H9 (cell line): ENCODE data around the gene SLC24A3. TPM values are rescaled to one million over a fixed set of nuclear protein-coding genes. Genes with fewer than 3 reads are reported as not detected.

Source experiments
- DNase-seq: peaks from one replicate; pipeline ENCODE4 v3.0.0-alpha.2; 2017
- H2AFZ ChIP-seq: one replicate; pipeline ENCODE4 v1.6.1; 2013; ENCODE audit warnings: mild to moderate bottlenecking, low read length, control low read depth, moderate library complexity
- H2AK5ac ChIP-seq: 2 replicates; pipeline ENCODE4 v1.6.1; 2013; ENCODE audit warnings: low read length, control low read depth, mixed read lengths; ENCODE audit not compliant: insufficient read length
- H2BK120ac ChIP-seq: one replicate; pipeline ENCODE4 v1.6.1; 2013; ENCODE audit warnings: low read depth, mild to moderate bottlenecking, low read length, control low read depth, inconsistent platforms; ENCODE audit not compliant: poor library complexity, severe bottlenecking
- H2BK12ac ChIP-seq: 2 replicates; pipeline ENCODE4 v1.6.1; 2013; ENCODE audit warnings: low read length, control low read depth, mixed read lengths, low read depth; ENCODE audit not compliant: insufficient read length
- H2BK15ac ChIP-seq: 2 replicates; pipeline ENCODE4 v1.6.1; 2013; ENCODE audit warnings: low read depth, low read length, control low read depth
- H2BK20ac ChIP-seq: one replicate; pipeline ENCODE4 v1.6.1; 2013; ENCODE audit warnings: low read depth, mild to moderate bottlenecking, low read length, control low read depth, inconsistent platforms; ENCODE audit not compliant: poor library complexity, severe bottlenecking
- H2BK5ac ChIP-seq: 2 replicates; pipeline ENCODE4 v1.6.1; 2013; ENCODE audit warnings: low read length, control low read depth, mixed read lengths; ENCODE audit not compliant: insufficient read length
- H3K14ac ChIP-seq: 2 replicates; pipeline ENCODE4 v1.6.1; 2013; ENCODE audit warnings: low read length, control low read depth; ENCODE audit not compliant: insufficient read depth
- H3K18ac ChIP-seq: 2 replicates; pipeline ENCODE4 v1.6.1; 2013; ENCODE audit warnings: low read depth, mild to moderate bottlenecking, mixed read lengths, low read length, control low read depth; ENCODE audit not compliant: insufficient read length
- H3K23ac ChIP-seq: 2 replicates; pipeline ENCODE4 v1.6.1; 2013; ENCODE audit warnings: low read length, control low read depth, mixed read lengths, low read depth; ENCODE audit not compliant: insufficient read length
- H3K23me2 ChIP-seq: 2 replicates; pipeline ENCODE4 v1.6.1; 2013; ENCODE audit warnings: low read depth, mild to moderate bottlenecking, mixed read lengths, low read length, control low read depth; ENCODE audit not compliant: insufficient read length, poor library complexity, severe bottlenecking
- H3K27ac ChIP-seq: 2 replicates; pipeline ENCODE4 v1.5.1; 2013; ENCODE audit warnings: low read length, control low read depth, mixed read lengths, low read depth; ENCODE audit not compliant: insufficient read length
- H3K27me3 ChIP-seq: 2 replicates; pipeline ENCODE4 v1.6.1; 2013; ENCODE audit warnings: low read length, control low read depth, inconsistent platforms; ENCODE audit not compliant: insufficient read depth
- H3K4ac ChIP-seq: 2 replicates; pipeline ENCODE4 v1.6.1; 2013; ENCODE audit warnings: low read depth, mild to moderate bottlenecking, control low read depth, inconsistent platforms, low read length, moderate library complexity
- H3K4me1 ChIP-seq: 2 replicates; pipeline ENCODE4 v1.6.1; 2013; ENCODE audit warnings: low read length, control low read depth, inconsistent platforms; ENCODE audit not compliant: insufficient read depth
- H3K4me2 ChIP-seq: 2 replicates; pipeline ENCODE4 v1.6.1; 2013; ENCODE audit warnings: low read length, control low read depth, mixed read lengths; ENCODE audit not compliant: insufficient read length, insufficient read depth
- H3K56ac ChIP-seq: 2 replicates; pipeline ENCODE4 v1.6.1; 2013; ENCODE audit warnings: low read depth, mild to moderate bottlenecking, mixed read lengths, low read length, control low read depth; ENCODE audit not compliant: insufficient read length
- H3K79me1 ChIP-seq: 2 replicates; pipeline ENCODE4 v1.6.1; 2013; ENCODE audit warnings: low read depth, mild to moderate bottlenecking, moderate library complexity, low read length, control low read depth, inconsistent platforms; ENCODE audit not compliant: insufficient read depth, poor library complexity, severe bottlenecking
- H3K79me2 ChIP-seq: 2 replicates; pipeline ENCODE4 v1.6.1; 2013; ENCODE audit warnings: low read length, control low read depth, inconsistent platforms; ENCODE audit not compliant: insufficient read depth
- H3K9ac ChIP-seq: 2 replicates; pipeline ENCODE4 v1.6.1; 2013; ENCODE audit warnings: low read length, control low read depth, mixed read lengths; ENCODE audit not compliant: insufficient read length; ENCODE audit errors: extremely low read depth
- H3K9me3 ChIP-seq: one replicate; pipeline ENCODE4 v1.6.1; 2013; ENCODE audit warnings: low read depth, low read length, inconsistent platforms; ENCODE audit not compliant: control insufficient read depth
- H3T11ph ChIP-seq: one replicate; pipeline ENCODE4 v1.6.1; 2013; ENCODE audit warnings: mild to moderate bottlenecking, low read length, control low read depth, inconsistent platforms
- H4K20me1 ChIP-seq: one replicate; pipeline ENCODE4 v1.6.1; 2013; ENCODE audit not compliant: control insufficient read depth, insufficient read length, insufficient read depth
- H4K5ac ChIP-seq: 2 replicates; pipeline ENCODE4 v1.6.1; 2013; ENCODE audit warnings: low read depth, mild to moderate bottlenecking, mixed read lengths, low read length, control low read depth; ENCODE audit not compliant: insufficient read length
- H4K8ac ChIP-seq: replicated peaks from 2 replicates; pipeline ENCODE4 v1.6.1; 2013; ENCODE audit warnings: low read length, control low read depth, mixed read lengths, low read depth; ENCODE audit not compliant: insufficient read length
- H4K91ac ChIP-seq: 2 replicates; pipeline ENCODE4 v1.6.1; 2013; ENCODE audit warnings: low read depth, mild to moderate bottlenecking, moderate library complexity, mixed read lengths, low read length, control low read depth; ENCODE audit not compliant: insufficient read length
- H3K27ac Mint-ChIP-seq, 3 experiments: 2 replicates in 2 of 3; 3 replicates in 1 of 3; pipeline ENCODE4 v1.8.0; 2020 to 2021; ENCODE audit warnings: mixed read lengths in 3 of 3, mild to moderate bottlenecking in 1 of 3, moderate library complexity in 1 of 3
- H3K27me3 Mint-ChIP-seq: 2 replicates; pipeline ENCODE4 v1.8.0; 2021; ENCODE audit warnings: low read depth, mild to moderate bottlenecking, moderate library complexity, mixed read lengths
- H3K36me3 Mint-ChIP-seq, 3 experiments: 2 replicates in 2 of 3; 3 replicates in 1 of 3; pipeline ENCODE4 v1.8.0; 2020 to 2021; ENCODE audit warnings: low read depth in 3 of 3, mixed read lengths in 3 of 3; ENCODE audit not compliant: insufficient read depth in 1 of 3
- H3K4me1 Mint-ChIP-seq, 2 experiments: 2 replicates each; pipeline ENCODE4 v1.8.0; 2020; ENCODE audit warnings: mixed read lengths in 2 of 2
- H3K4me3 Mint-ChIP-seq, 2 experiments: 2 replicates in 1 of 2; 3 replicates in 1 of 2; pipeline ENCODE4 v1.8.0; 2020 to 2021; ENCODE audit warnings: mild to moderate bottlenecking in 2 of 2, mixed read lengths in 2 of 2, moderate library complexity in 1 of 2
- H3K9me3 Mint-ChIP-seq, 2 experiments: 2 replicates in 1 of 2; 3 replicates in 1 of 2; pipeline ENCODE4 v1.8.0; 2020; ENCODE audit warnings: mild to moderate bottlenecking in 2 of 2, mixed read lengths in 2 of 2, moderate library complexity in 1 of 2
- CTCF ChIP-seq: fragments of 200-600 bp; sonication (generic); conservative IDR thresholded peaks from 3 replicates; pipeline ENCODE4 v1.8.0; 2021; ENCODE audit warnings: antibody characterized with exemption, mild to moderate bottlenecking
- WGBS: extraction: QIAGEN DNeasy Blood & Tissue Kit; methylation state at CpG from one replicate; pipeline ENCODE4 v1.1.7; 2013; ENCODE audit warnings: missing lambda C conversion rate, low lambda C conversion rate, mixed read lengths; ENCODE audit not compliant: insufficient read length; ENCODE audit errors: extremely low coverage; 5-methylcytosine and 5-hydroxymethylcytosine counted together
- total RNA-seq: library from RNA; stranded (reverse); gene quantifications from 2 replicates; pipeline ENCODE4 v1.2.1, GENCODE V29; 2021

The SLC24A3 gene
- total RNA-seq, 1 experiment from 2014 or later = 0.83 TPM

DNA sequence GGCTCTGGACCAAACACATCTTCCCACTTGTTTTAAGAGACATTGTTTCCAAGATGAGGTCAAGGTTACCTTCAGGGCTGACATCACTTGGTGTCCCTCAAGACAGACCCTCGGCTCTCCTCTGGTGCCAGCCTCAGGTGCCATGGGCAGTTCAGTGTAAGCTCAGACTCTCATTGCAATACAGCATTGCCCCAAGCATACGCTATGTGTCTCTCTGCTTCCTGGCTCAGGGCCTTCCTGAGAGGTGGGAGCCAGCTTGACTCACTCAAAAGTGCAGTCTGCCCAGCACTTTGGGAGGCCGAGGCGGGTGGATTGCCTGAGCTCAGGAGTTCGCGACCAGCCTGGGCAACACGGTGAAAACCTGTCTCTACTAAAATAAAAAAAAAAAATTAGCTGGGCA, 51.7 kb downstream of the SLC24A3 start:
- no peak overlapping the region for H2BK15ac ChIP-seq
- no peak overlapping the region for H2AK5ac ChIP-seq
- no peak overlapping the region for H3K56ac ChIP-seq
- no peak overlapping the region for H3K4ac ChIP-seq
- TF ChIP-seq CTCF = no peak
- H3K79me1 ChIP-seq = no peaks in the 10 kb centered on the region
- no peak overlapping the region for H4K8ac ChIP-seq
- Mint-ChIP-seq H3K27ac (no peak overlapping the region; a peak in 1 of 7 replicates), H3K9me3 (no peaks in the 10 kb centered on the region; a peak in 1 of 5 replicates), H3K4me3 (no peak overlapping the region), H3K4me1 (peaks cover 6 to 12% of the 10 kb centered on the region in 2 experiments), H3K36me3 (no peaks in the 10 kb centered on the region), H3K27me3 (no peaks in the 10 kb centered on the region)
- H3K9ac ChIP-seq = no peak overlapping the region
- no peak overlapping the region for H4K91ac ChIP-seq
- H2BK120ac ChIP-seq = no peak overlapping the region
- no peak overlapping the region for H3T11ph ChIP-seq
- no peaks in the 10 kb centered on the region for H3K4me1 ChIP-seq
- H3K23ac ChIP-seq = no peak overlapping the region
- H2BK12ac ChIP-seq = no peak overlapping the region
- no peak overlapping the region for H3K14ac ChIP-seq
- no peaks in the 10 kb centered on the region for H4K20me1 ChIP-seq
- no peaks in the 10 kb centered on the region for H3K79me2 ChIP-seq
- H3K27ac ChIP-seq = no peak overlapping the region
- no peaks in the 10 kb centered on the region for H3K9me3 ChIP-seq
- no peak overlapping the region for H4K5ac ChIP-seq
- H3K4me2 ChIP-seq = no peak overlapping the region
- no peaks in the 10 kb centered on the region for H3K23me2 ChIP-seq
- no peak for DNase-seq
- H2AFZ ChIP-seq = no peak overlapping the region
- no CpG with 5 or more reads among the region's 7 CpGs for WGBS
- H2BK20ac ChIP-seq = no peak overlapping the region
- H3K18ac ChIP-seq = no peak overlapping the region
- no peaks in the 10 kb centered on the region for H3K27me3 ChIP-seq
- no peak overlapping the region for H2BK5ac ChIP-seq
